HepG2 (cell line): Measurements from ENCODE around the gene HAGHL. TPM values are rescaled to one million over a fixed set of nuclear protein-coding genes. Genes with fewer than 3 reads are reported as not detected.

Source experiments
- ATAC-seq: fragments of 200-7000 bp; cut with Tn5 transposase; 3 replicates; pipeline ENCODE4 v1.9.1; 2020; ENCODE audit warnings: mild to moderate bottlenecking, moderate library complexity
- BruUV-seq: library from RNA; stranded (reverse); fragments of 400-500 nt; replicated peaks from 2 replicates; lab custom pipeline; 2021; lab: Mats Ljungman, UMichigan
- CTCF ChIA-PET: fragments of 300-600 bp; formaldehyde crosslinking; extraction: SDS; loops from one replicate; lab custom pipeline; 2021; ENCODE audit warnings: low total read pairs, inconsistent platforms, low intra/inter-chr PET ratio; lab: Yijun Ruan, JAX
- POLR2A ChIA-PET: fragments of 350-600 bp; sonication (Branson Sonifier 250); formaldehyde crosslinking; loops from one replicate; lab custom pipeline; 2020; ENCODE audit warnings: antibody characterized with exemption, inconsistent platforms; lab: Yijun Ruan, JAX
- DNase-seq: peaks from one replicate; pipeline ENCODE4 v3.0.0-alpha.2; 2015; ENCODE audit warnings: low spot score
- FAIRE-seq: peaks from 3 replicates; lab custom pipeline; 2011; peaks lifted over from hg19 to GRCh38; lab: Jason Lieb, UNC
- H2AFZ ChIP-seq: one replicate; pipeline ENCODE4 v1.6.1; 2011; ENCODE audit warnings: low read length, inconsistent platforms
- H3K27ac ChIP-seq: fragments of 300-600 bp; 3 replicates; pipeline ENCODE4 v1.8.0; 2011; ENCODE audit warnings: mixed run types, mild to moderate bottlenecking, mixed read lengths, low read length, inconsistent platforms; ENCODE audit not compliant: insufficient read depth; ENCODE audit errors: extremely low read length
- H3K27me3 ChIP-seq, 2 experiments: fragments of 200-600 bp in 1 of 2; 2 replicates in 1 of 2; 3 replicates in 1 of 2; pipeline versions ENCODE4 v1.6.0 to v1.8.0; 2011; ENCODE audit warnings: low read length in 2 of 2, mild to moderate bottlenecking in 2 of 2, moderate library complexity in 2 of 2, inconsistent platforms in 1 of 2; ENCODE audit not compliant: insufficient read depth in 2 of 2, control insufficient read depth in 1 of 2
- H3K36me3 ChIP-seq, 2 experiments: fragments of 200-600 bp in 1 of 2; replicated peaks in 1 of 2; 2 replicates in 1 of 2; 3 replicates in 1 of 2; pipeline versions ENCODE4 v1.5.1 to v1.8.0; 2011; ENCODE audit warnings: low read length in 2 of 2, inconsistent platforms in 1 of 2; ENCODE audit not compliant: insufficient read depth in 2 of 2, control insufficient read depth in 1 of 2
- H3K4me1 ChIP-seq: 2 replicates; pipeline ENCODE4 v1.5.1; 2012; ENCODE audit warnings: low read length, inconsistent platforms; ENCODE audit not compliant: insufficient read depth
- H3K4me2 ChIP-seq: 2 replicates; pipeline ENCODE4 v1.6.0; 2011; ENCODE audit warnings: low read depth, low read length, inconsistent platforms
- H3K4me3 ChIP-seq, 3 experiments: fragments of 200-600 bp in 1 of 3; sonication (generic), shearing (Covaris generic) in 1 of 3; replicated peaks in 1 of 3; 2 replicates each; pipeline ENCODE4 v1.5.1; 2011 to 2016; ENCODE audit warnings: low read length in 3 of 3, inconsistent platforms in 2 of 3, low read depth in 2 of 3, mild to moderate bottlenecking in 2 of 3, control low read depth in 1 of 3, mixed read lengths in 1 of 3; ENCODE audit not compliant: insufficient read depth in 1 of 3
- H3K79me2 ChIP-seq: one replicate; pipeline ENCODE4 v1.6.1; 2011; ENCODE audit warnings: low read length, inconsistent platforms; ENCODE audit not compliant: insufficient read depth
- H3K9ac ChIP-seq: 2 replicates; pipeline ENCODE4 v1.6.0; 2011; ENCODE audit warnings: mild to moderate bottlenecking, low read depth, low read length, inconsistent platforms; ENCODE audit not compliant: insufficient read depth
- H3K9me3 ChIP-seq: 2 replicates; pipeline ENCODE4 v1.5.1; 2012; ENCODE audit warnings: mild to moderate bottlenecking, low read length
- H4K20me1 ChIP-seq: 2 replicates; pipeline ENCODE4 v1.6.0; 2011; ENCODE audit warnings: inconsistent platforms, mild to moderate bottlenecking, low read length, moderate library complexity; ENCODE audit not compliant: insufficient read depth
- AGO2 ChIP-seq: fragments of 200-400 bp; formaldehyde crosslinking; optimal IDR thresholded peaks from 2 replicates; pipeline ENCODE3; 2017; ENCODE audit warnings: mild to moderate bottlenecking, low read depth, low read length, moderate library complexity
- ATRX ChIP-seq: sonication (generic); formaldehyde crosslinking; IDR thresholded peaks from 2 replicates; pipeline ENCODE4 v1.4.0; 2020; ENCODE audit warnings: missing genetic modification reagents, borderline replicate concordance
- IRX3 ChIP-seq: sonication (generic); formaldehyde crosslinking; IDR thresholded peaks from 2 replicates; pipeline ENCODE4 v1.8.1; 2023; ENCODE audit warnings: mild to moderate bottlenecking, low read depth, missing genetic modification reagents, borderline replicate concordance
- KDM2A ChIP-seq: sonication (generic); formaldehyde crosslinking; IDR thresholded peaks from 2 replicates; pipeline ENCODE4 v1.4.0; 2020; ENCODE audit warnings: low read depth, missing genetic modification reagents, borderline replicate concordance
- KLF6 ChIP-seq: IDR thresholded peaks from 2 replicates; pipeline ENCODE4 v1.8.0; 2016; ENCODE audit warnings: missing biosample characterization, missing genetic modification reagents
- MEIS1 ChIP-seq: sonication (generic); formaldehyde crosslinking; IDR thresholded peaks from 2 replicates; pipeline ENCODE4 v1.9.0; 2021; ENCODE audit warnings: mild to moderate bottlenecking, missing genetic modification reagents, moderate library complexity, borderline replicate concordance
- NR1H2 ChIP-seq: sonication (generic); formaldehyde crosslinking; IDR thresholded peaks from 2 replicates; pipeline ENCODE4 v1.8.1; 2022; ENCODE audit warnings: low read depth, missing genetic modification reagents, borderline replicate concordance
- POGZ ChIP-seq: sonication (generic); formaldehyde crosslinking; IDR thresholded peaks from 2 replicates; pipeline ENCODE4 v1.4.0; 2020; ENCODE audit warnings: mild to moderate bottlenecking, missing genetic modification reagents
- RBM39 ChIP-seq: fragments of 200-400 bp; formaldehyde crosslinking; IDR thresholded peaks from one replicate; pipeline ENCODE4 v1.6.1; 2018; ENCODE audit warnings: antibody characterized with exemption, mild to moderate bottlenecking, low read depth, low read length; ENCODE audit not compliant: poor library complexity, severe bottlenecking
- TOPORS ChIP-seq: sonication (generic); formaldehyde crosslinking; IDR thresholded peaks from 2 replicates; pipeline ENCODE4 v1.8.0; 2023; ENCODE audit warnings: mild to moderate bottlenecking, missing genetic modification reagents
- ZC3H13 ChIP-seq: sonication (generic); formaldehyde crosslinking; IDR thresholded peaks from 2 replicates; pipeline ENCODE4 v1.8.1; 2023; ENCODE audit warnings: mild to moderate bottlenecking, missing genetic modification reagents, moderate library complexity
- ZNF253 ChIP-seq: sonication (generic); formaldehyde crosslinking; IDR thresholded peaks from 2 replicates; pipeline ENCODE4 v1.8.0; 2022; ENCODE audit warnings: mild to moderate bottlenecking, missing genetic modification reagents, borderline replicate concordance
- ZNF780A ChIP-seq: sonication (generic); formaldehyde crosslinking; IDR thresholded peaks from 2 replicates; pipeline ENCODE4 v1.8.0; 2022; ENCODE audit warnings: mild to moderate bottlenecking, missing genetic modification reagents, moderate library complexity
- WGBS: methylation state at CpG from one replicate; pipeline ENCODE4 v1.1.6; 2017; ENCODE audit warnings: low lambda C conversion rate; 5-methylcytosine and 5-hydroxymethylcytosine counted together
- in situ Hi-C: cut with HindIII; loops from 2 replicates; pipeline ENCODE4 v1.10.0; 2017; ENCODE audit warnings: low pct_unique_long_range_greater_than_20kb; ENCODE audit not compliant: extremely low pct_ligation_motif_present
- intact Hi-C: fragments of 100-400 bp; cut with micrococcal nuclease; formaldehyde crosslinking; loops from one replicate; pipeline ENCODE4 v1.10.0; 2022; ENCODE audit not compliant: unreplicated experiment
- polyA plus RNA-seq, 8 experiments: library from polyadenylated mRNA; depleted of rRNA in 3 of 8; stranded (reverse) in 7 of 8; unstranded in 1 of 8; fragments of >200 nt; fragmentation: Illumina TruSeq in 4 of 8; extraction: Trizol in 4 of 8; gene quantifications; 2 replicates each; pipeline versions ENCODE4 v1.2.1 to v1.2.3, GENCODE V29; 2011 to 2016; ENCODE audit warnings: low read depth in 4 of 8, missing spikeins in 1 of 8, mixed read lengths in 1 of 8; ENCODE audit not compliant: insufficient read depth in 1 of 8
- total RNA-seq, 5 experiments: library from RNA; depleted of rRNA; stranded (reverse); fragments of >200 nt; fragmentation: Illumina TruSeq; extraction: Trizol; gene quantifications; 2 replicates each; pipeline ENCODE4 v1.2.3, GENCODE V29; 2016; ENCODE audit warnings: low read depth in 1 of 5
- TF ChIP-seq, protein P1 (sequence below): sonication (generic); formaldehyde crosslinking; IDR thresholded peaks from 2 replicates; pipeline ENCODE4; 2020; ENCODE audit warnings: missing genetic modification reagents, mild to moderate bottlenecking, borderline replicate concordance
- TF ChIP-seq, protein P2 (sequence below): sonication (generic); formaldehyde crosslinking; IDR thresholded peaks from 2 replicates; pipeline ENCODE4 v1.8.0; 2022; ENCODE audit warnings: mild to moderate bottlenecking, missing genetic modification reagents; ENCODE audit not compliant: insufficient replicate concordance
- TF ChIP-seq, protein P3 (sequence below): sonication (generic); formaldehyde crosslinking; IDR thresholded peaks from 2 replicates; pipeline ENCODE4 v1.5.0; 2020; ENCODE audit warnings: missing genetic modification reagents

The HAGHL gene
- total and polyA plus RNA-seq, 2 of the 13 experiments (the other 11 are each of a cell fraction or from before 2014, with no cell fraction given) = 3.4 to 8.4 TPM

DNA sequence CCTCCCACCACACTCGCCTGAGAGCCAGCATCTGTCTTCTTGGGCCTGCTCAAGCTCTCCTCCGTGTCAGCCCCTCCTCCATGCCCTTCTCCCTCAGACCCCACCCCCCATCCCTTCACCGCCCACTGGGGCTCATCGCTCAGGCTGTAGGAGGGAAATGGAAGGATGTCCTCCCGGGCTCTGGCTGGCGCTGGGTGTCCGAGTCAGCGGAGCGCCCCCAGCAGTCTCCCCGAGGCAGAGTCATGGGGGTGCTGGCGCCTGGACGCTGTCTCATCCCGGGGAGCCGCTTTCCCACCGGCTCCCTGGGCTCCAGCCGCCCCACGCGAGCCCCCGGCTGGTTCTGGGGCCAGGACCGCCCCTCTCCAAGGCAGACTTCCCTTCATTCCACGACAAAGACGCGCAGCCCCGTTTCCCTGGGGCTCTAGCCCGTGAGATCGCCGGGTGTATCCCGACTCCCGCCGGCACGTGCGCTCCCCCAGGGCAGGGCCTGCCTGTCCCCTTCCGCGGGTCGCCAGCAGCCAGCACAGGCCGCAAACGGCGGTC lies 6.4 kb upstream of the HAGHL start:
- H2AFZ ChIP-seq = no peak overlapping the region
- CTCF ChIA-PET = no interaction called here
- DNase-seq (no peak), ATAC-seq (peak; percentile 8), FAIRE-seq (no peak)
- WGBS = 0% methylated on average over 4 of the region's 38 CpGs
- BruUV-seq = no TSS peak
- peak overlapping the region; percentile 100 for H3K4me2 ChIP-seq
- H3K36me3 ChIP-seq = no peaks in the 10 kb centered on the region
- in situ Hi-C loops = no loop called here
- peaks cover 38% of the 10 kb centered on the region for H3K4me1 ChIP-seq
- intact Hi-C loops = no loop called here
- H3K9ac ChIP-seq = peak overlapping the region; percentile 88
- no peaks in the 10 kb centered on the region for H3K9me3 ChIP-seq
- H3K79me2 ChIP-seq = peaks cover 3% of the 10 kb centered on the region
- H3K4me3 ChIP-seq = peak overlapping the region; percentile 77 to 95 (median 85)
- H3K27me3 ChIP-seq = no peaks in the 10 kb centered on the region
- POLR2A ChIA-PET = interaction anchor here (0.9 to 2.5 kb wide), 15 partner anchors 8 to 184 kb away, joined by 3 to 22 read pairs (median 7); partner anchors contain the start of genes CHTF18, CIAO3, MSLN and RHBDL1
- H3K27ac ChIP-seq = peak overlapping the region; percentile 88
- peaks cover 5% of the 10 kb centered on the region for H4K20me1 ChIP-seq
- TF ChIP-seq ZC3H13 (peak; percentile 80), ZNF253 (CRISPR knock-in tag) (0 out of 2 replicates have a peak, but pooled peaks have one; percentile 53), AGO2 (peak; percentile 87), NR1H2 (no peak), MEIS1 (CRISPR knock-in tag) (0 out of 2 replicates have a peak, but pooled peaks have one; percentile 1), TOPORS (CRISPR knock-in tag) (no peak), ATRX (no peak), KDM2A (CRISPR knock-in tag) (peak; percentile 79), ZNF780A (CRISPR knock-in tag) (peak; percentile 59; the same call in 1 of the 2 replicates), KLF6 (CRISPR knock-in tag) (no peak), IRX3 (CRISPR knock-in tag) (no peak), POGZ (CRISPR knock-in tag) (0 out of 2 replicates have a peak, but pooled peaks have one; percentile 10), RBM39 (peak; percentile 37)
- TF ChIP-seq, protein P1, sequence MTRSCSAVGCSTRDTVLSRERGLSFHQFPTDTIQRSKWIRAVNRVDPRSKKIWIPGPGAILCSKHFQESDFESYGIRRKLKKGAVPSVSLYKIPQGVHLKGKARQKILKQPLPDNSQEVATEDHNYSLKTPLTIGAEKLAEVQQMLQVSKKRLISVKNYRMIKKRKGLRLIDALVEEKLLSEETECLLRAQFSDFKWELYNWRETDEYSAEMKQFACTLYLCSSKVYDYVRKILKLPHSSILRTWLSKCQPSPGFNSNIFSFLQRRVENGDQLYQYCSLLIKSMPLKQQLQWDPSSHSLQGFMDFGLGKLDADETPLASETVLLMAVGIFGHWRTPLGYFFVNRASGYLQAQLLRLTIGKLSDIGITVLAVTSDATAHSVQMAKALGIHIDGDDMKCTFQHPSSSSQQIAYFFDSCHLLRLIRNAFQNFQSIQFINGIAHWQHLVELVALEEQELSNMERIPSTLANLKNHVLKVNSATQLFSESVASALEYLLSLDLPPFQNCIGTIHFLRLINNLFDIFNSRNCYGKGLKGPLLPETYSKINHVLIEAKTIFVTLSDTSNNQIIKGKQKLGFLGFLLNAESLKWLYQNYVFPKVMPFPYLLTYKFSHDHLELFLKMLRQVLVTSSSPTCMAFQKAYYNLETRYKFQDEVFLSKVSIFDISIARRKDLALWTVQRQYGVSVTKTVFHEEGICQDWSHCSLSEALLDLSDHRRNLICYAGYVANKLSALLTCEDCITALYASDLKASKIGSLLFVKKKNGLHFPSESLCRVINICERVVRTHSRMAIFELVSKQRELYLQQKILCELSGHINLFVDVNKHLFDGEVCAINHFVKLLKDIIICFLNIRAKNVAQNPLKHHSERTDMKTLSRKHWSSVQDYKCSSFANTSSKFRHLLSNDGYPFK = peak; percentile 48; the same call in 1 of the 2 replicates
- TF ChIP-seq, protein P2, sequence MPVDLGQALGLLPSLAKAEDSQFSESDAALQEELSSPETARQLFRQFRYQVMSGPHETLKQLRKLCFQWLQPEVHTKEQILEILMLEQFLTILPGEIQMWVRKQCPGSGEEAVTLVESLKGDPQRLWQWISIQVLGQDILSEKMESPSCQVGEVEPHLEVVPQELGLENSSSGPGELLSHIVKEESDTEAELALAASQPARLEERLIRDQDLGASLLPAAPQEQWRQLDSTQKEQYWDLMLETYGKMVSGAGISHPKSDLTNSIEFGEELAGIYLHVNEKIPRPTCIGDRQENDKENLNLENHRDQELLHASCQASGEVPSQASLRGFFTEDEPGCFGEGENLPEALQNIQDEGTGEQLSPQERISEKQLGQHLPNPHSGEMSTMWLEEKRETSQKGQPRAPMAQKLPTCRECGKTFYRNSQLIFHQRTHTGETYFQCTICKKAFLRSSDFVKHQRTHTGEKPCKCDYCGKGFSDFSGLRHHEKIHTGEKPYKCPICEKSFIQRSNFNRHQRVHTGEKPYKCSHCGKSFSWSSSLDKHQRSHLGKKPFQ = peak; percentile 27
- TF ChIP-seq, protein P3, sequence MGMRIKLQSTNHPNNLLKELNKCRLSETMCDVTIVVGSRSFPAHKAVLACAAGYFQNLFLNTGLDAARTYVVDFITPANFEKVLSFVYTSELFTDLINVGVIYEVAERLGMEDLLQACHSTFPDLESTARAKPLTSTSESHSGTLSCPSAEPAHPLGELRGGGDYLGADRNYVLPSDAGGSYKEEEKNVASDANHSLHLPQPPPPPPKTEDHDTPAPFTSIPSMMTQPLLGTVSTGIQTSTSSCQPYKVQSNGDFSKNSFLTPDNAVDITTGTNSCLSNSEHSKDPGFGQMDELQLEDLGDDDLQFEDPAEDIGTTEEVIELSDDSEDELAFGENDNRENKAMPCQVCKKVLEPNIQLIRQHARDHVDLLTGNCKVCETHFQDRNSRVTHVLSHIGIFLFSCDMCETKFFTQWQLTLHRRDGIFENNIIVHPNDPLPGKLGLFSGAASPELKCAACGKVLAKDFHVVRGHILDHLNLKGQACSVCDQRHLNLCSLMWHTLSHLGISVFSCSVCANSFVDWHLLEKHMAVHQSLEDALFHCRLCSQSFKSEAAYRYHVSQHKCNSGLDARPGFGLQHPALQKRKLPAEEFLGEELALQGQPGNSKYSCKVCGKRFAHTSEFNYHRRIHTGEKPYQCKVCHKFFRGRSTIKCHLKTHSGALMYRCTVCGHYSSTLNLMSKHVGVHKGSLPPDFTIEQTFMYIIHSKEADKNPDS (CRISPR knock-in tag) = peak; percentile 50; the same call in 1 of the 2 replicates
